Measurements from ENCODE around the gene ATP1B1.

ATP1B1 gene

DNA sequence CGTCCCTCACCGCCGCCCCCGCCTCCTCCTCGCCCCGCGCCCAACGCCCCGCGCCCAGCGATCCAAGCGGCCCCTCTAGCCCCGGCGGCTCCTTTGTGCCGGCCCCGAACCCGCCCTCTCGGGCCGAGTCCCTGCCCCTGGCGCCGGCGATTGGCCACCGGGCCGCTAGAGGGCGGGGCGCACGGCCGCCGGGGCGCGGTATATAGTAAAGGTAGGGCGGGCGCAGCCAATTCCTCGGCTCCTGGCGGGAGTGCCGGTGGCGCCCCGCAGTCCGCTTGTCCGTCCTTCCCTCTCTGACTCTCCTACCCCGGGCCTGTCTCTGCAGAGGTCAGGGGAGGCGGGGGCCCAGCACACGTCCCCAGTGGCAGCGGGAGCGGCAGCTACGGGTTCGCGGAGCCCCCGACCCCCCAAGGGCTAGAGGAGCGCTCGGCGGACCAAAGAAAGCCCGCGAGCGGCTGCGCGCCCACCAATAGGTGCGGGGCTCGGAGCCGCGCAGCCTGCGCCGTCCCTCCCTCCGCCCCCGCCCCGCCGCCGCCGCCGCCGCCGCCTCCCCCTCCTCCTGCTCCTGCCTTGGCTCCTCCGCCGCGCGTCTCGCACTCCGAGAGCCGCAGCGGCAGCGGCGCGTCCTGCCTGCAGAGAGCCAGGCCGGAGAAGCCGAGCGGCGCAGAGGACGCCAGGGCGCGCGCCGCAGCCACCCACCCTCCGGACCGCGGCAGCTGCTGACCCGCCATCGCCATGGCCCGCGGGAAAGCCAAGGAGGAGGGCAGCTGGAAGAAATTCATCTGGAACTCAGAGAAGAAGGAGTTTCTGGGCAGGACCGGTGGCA is at the start of gene ATP1B1:
Gene ATP1B1, plus strand, starts transcription at position 596 of the 826 bp plus-strand sequence. Its CDS starts 140 bp downstream, at position 736.
- H3K27me3 ChIP-seq (ENCODE audit: control insufficient read depth in 2 of 2, insufficient read depth in 2 of 2, low read length in 2 of 2) = no peaks in the 10 kb centered on the region
- peak within 1 kb of the TSS; percentile 85 to 92 for H3K27ac ChIP-seq (ENCODE audit: low read depth in 2 of 2, low read length in 2 of 2)
- H3K36me3 ChIP-seq (ENCODE audit: control insufficient read depth in 2 of 2, insufficient read depth in 2 of 2, low read length in 2 of 2) = peaks cover 3 to 6% of the 10 kb centered on the region in 2 donors
- peak within 1 kb of the TSS; percentile 83 to 94 for H3K9ac ChIP-seq (ENCODE audit: low read depth in 1 of 2, low read length in 2 of 2)
- peak within 1 kb of the TSS; percentile 85 to 92 for H3K4me3 ChIP-seq (ENCODE audit: low read length in 2 of 2)
- H3K9me3 ChIP-seq (ENCODE audit: control insufficient read depth in 2 of 2, low read length in 2 of 2) = no peaks in the 10 kb centered on the region
- peaks cover 46 to 60% of the 10 kb centered on the region in 2 donors for H3K4me1 ChIP-seq (ENCODE audit: control insufficient read depth in 2 of 2, insufficient read depth in 2 of 2, low read length in 2 of 2)

DNA sequence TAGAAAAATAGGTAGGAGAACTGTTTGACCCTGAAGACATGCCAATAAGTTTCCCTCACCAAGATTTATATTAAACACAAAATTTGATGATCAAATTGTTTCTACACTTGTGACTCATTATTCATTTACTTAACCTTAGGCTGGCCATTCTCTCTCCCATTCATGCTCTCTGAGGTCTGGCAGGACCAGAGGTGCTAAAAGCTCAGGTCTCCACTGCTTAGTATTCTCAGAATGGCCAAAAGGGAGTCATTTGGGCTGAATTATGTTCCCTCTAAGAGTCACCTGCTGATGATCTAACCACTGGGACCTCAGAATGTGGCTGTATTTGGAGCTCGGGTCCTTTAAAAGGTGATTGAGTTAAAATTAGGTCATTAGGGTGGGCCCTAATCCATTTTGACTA is 47.1 kb upstream of the ATP1B1 start:
- H3K9ac ChIP-seq (ENCODE audit: low read depth in 1 of 2, low read length in 2 of 2) = no peak overlapping the region
- no peaks in the 10 kb centered on the region for H3K36me3 ChIP-seq (ENCODE audit: control insufficient read depth in 2 of 2, insufficient read depth in 2 of 2, low read length in 2 of 2)
- H3K27ac ChIP-seq (ENCODE audit: low read depth in 2 of 2, low read length in 2 of 2) = peak overlapping the region; percentile 86 to 88
- peaks cover 8 to 13% of the 10 kb centered on the region in 2 donors for H3K4me1 ChIP-seq (ENCODE audit: control insufficient read depth in 2 of 2, insufficient read depth in 2 of 2, low read length in 2 of 2)
- peaks cover 3 to 5% of the 10 kb centered on the region in 2 donors for H3K9me3 ChIP-seq (ENCODE audit: control insufficient read depth in 2 of 2, low read length in 2 of 2)
- H3K27me3 ChIP-seq (ENCODE audit: control insufficient read depth in 2 of 2, insufficient read depth in 2 of 2, low read length in 2 of 2) = no peaks in the 10 kb centered on the region
- H3K4me3 ChIP-seq (ENCODE audit: low read length in 2 of 2) = peak overlapping the region in 1 of 2 donors; percentile 31

DNA sequence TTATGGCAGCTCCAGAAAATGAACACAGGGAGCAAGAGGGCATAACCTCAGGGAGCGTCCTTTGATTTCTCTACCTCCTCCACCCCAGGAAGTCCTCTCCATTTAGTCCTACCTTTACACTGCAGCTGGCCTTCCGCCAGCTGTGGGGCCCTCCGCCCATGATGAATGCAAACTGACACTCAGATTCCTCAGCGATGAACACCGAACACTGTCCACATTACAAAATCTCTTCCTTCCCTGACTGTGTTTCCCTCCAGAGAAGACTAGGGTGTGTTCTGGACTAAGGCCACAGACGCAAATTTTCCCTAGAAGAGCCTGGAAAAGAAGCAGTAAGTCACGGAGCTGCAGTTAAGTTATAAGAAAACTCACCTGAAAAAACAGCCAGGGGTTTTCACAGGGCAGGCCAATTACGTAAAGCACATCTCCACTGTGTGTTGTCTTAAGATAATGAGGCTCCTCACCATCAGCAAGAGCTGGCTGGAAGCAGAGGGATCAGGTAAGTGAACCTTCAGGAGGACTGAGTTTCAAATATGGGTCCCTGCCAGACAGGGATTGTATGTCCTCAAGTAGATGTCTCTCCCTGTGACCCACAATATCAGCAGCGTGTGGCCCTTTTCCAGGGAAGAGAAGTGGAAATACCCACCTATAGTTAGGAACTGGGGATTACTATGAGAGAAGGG is 46.3 kb upstream of the ATP1B1 start:
- Histone ChIP-seq H3K9me3 (ENCODE audit: control insufficient read depth in 2 of 2, low read length in 2 of 2) (peaks cover 3 to 5% of the 10 kb centered on the region in 2 donors), H3K9ac (ENCODE audit: low read depth in 1 of 2, low read length in 2 of 2) (peak overlapping the region; percentile 34 to 58), H3K27me3 (ENCODE audit: control insufficient read depth in 2 of 2, insufficient read depth in 2 of 2, low read length in 2 of 2) (no peaks in the 10 kb centered on the region), H3K4me1 (ENCODE audit: control insufficient read depth in 2 of 2, insufficient read depth in 2 of 2, low read length in 2 of 2) (peaks cover 8 to 13% of the 10 kb centered on the region in 2 donors), H3K4me3 (ENCODE audit: low read length in 2 of 2) (peak overlapping the region in 1 of 2 donors; percentile 17), H3K36me3 (ENCODE audit: control insufficient read depth in 2 of 2, insufficient read depth in 2 of 2, low read length in 2 of 2) (no peaks in the 10 kb centered on the region), H3K27ac (ENCODE audit: low read depth in 2 of 2, low read length in 2 of 2) (peak overlapping the region; percentile 86 to 88)

DNA sequence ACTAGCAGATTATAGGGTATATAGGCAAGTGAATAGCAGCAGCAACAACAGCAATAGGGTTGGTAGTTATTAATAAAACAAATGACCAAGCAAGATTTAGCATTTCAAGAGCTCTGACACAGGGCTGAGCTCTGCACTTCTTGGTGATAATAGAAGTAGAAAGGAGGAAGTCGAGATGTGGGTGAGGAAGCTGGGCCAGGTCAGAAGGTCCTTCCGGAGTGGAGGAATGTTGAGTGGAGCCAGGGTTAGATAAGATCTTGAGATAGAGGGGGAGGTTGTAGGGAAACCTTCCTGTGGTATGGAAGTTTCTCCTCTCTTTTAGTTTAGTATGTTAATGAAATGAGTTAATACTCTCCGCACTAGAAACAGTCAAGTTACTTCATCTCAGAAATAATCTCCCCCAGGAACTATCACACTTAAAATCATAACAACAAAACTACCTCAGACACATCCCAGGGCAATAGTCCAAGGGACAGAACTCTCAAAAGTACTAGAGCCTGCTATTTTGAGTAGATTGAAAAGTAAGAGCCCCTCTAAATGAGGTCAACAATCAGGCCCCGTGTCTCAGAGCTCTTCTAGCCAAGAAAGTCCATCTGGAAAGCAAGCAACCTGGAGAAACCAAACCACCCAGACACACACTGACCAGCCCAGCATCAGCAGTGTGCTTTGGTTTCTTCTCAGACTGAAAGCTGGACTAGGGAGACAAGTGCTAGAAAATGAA is 45.4 kb upstream of the ATP1B1 start:
- no peak overlapping the region for H3K4me3 ChIP-seq (ENCODE audit: low read length in 2 of 2)
- H3K9ac ChIP-seq (ENCODE audit: low read depth in 1 of 2, low read length in 2 of 2) = no peak overlapping the region
- H3K36me3 ChIP-seq (ENCODE audit: control insufficient read depth in 2 of 2, insufficient read depth in 2 of 2, low read length in 2 of 2) = no peaks in the 10 kb centered on the region
- H3K27ac ChIP-seq (ENCODE audit: low read depth in 2 of 2, low read length in 2 of 2) = peak overlapping the region; percentile 86 to 88
- peaks cover 8 to 13% of the 10 kb centered on the region in 2 donors for H3K4me1 ChIP-seq (ENCODE audit: control insufficient read depth in 2 of 2, insufficient read depth in 2 of 2, low read length in 2 of 2)
- H3K27me3 ChIP-seq (ENCODE audit: control insufficient read depth in 2 of 2, insufficient read depth in 2 of 2, low read length in 2 of 2) = no peaks in the 10 kb centered on the region
- H3K9me3 ChIP-seq (ENCODE audit: control insufficient read depth in 2 of 2, low read length in 2 of 2) = peaks cover 3 to 5% of the 10 kb centered on the region in 2 donors

DNA sequence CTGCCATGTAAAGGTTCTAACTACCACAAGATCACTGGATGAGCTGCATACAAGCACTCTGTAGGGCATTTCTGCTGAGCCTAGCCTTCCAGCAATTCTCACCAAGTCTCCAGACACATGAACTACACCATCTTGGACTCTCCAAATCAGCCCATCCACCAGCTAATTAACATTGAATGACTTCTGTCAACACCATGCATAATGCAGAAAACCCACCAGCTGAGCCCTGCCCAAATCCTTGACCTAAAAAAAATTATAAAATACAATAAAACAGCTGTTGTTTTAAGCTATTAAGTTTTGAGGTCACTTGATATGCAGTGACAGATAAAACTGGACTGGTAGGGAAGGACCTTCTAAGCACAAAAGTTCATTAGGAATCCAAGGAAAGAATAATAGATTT is 44.3 kb upstream of the ATP1B1 start:
- H3K9ac ChIP-seq (ENCODE audit: low read depth in 1 of 2, low read length in 2 of 2) = no peak overlapping the region
- peaks cover 8 to 13% of the 10 kb centered on the region in 2 donors for H3K4me1 ChIP-seq (ENCODE audit: control insufficient read depth in 2 of 2, insufficient read depth in 2 of 2, low read length in 2 of 2)
- H3K27me3 ChIP-seq (ENCODE audit: control insufficient read depth in 2 of 2, insufficient read depth in 2 of 2, low read length in 2 of 2) = no peaks in the 10 kb centered on the region
- H3K4me3 ChIP-seq (ENCODE audit: low read length in 2 of 2) = no peak overlapping the region
- H3K36me3 ChIP-seq (ENCODE audit: control insufficient read depth in 2 of 2, insufficient read depth in 2 of 2, low read length in 2 of 2) = no peaks in the 10 kb centered on the region
- peaks cover 3 to 5% of the 10 kb centered on the region in 2 donors for H3K9me3 ChIP-seq (ENCODE audit: control insufficient read depth in 2 of 2, low read length in 2 of 2)
- H3K27ac ChIP-seq (ENCODE audit: low read depth in 2 of 2, low read length in 2 of 2) = no peak overlapping the region

DNA sequence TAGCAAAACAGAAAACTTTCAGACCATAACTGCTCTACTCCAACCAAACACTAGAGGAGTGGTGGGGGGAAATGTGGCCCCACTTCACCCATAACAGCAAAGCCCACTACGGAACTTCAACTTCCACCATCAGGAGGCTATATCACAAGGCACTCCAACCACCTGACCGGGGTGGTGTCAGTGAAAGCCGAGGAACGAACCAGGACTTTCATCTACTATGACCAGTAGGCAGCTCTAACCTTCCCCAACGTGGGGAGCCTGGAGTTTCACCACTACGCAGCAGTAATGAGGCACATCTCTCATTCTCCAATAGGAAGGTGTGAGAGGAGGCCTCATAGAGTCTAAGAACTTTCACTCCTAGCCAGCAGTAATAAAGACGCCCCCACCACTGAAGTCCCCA is 42.4 kb upstream of the ATP1B1 start:
- no peak overlapping the region for H3K9ac ChIP-seq (ENCODE audit: low read depth in 1 of 2, low read length in 2 of 2)
- H3K9me3 ChIP-seq (ENCODE audit: control insufficient read depth in 2 of 2, low read length in 2 of 2) = peaks cover 3 to 5% of the 10 kb centered on the region in 2 donors
- H3K27ac ChIP-seq (ENCODE audit: low read depth in 2 of 2, low read length in 2 of 2) = no peak overlapping the region
- no peak overlapping the region for H3K4me3 ChIP-seq (ENCODE audit: low read length in 2 of 2)
- no peaks in the 10 kb centered on the region for H3K27me3 ChIP-seq (ENCODE audit: control insufficient read depth in 2 of 2, insufficient read depth in 2 of 2, low read length in 2 of 2)
- no peaks in the 10 kb centered on the region for H3K36me3 ChIP-seq (ENCODE audit: control insufficient read depth in 2 of 2, insufficient read depth in 2 of 2, low read length in 2 of 2)
- peaks cover 5 to 13% of the 10 kb centered on the region in 2 donors for H3K4me1 ChIP-seq (ENCODE audit: control insufficient read depth in 2 of 2, insufficient read depth in 2 of 2, low read length in 2 of 2)

DNA sequence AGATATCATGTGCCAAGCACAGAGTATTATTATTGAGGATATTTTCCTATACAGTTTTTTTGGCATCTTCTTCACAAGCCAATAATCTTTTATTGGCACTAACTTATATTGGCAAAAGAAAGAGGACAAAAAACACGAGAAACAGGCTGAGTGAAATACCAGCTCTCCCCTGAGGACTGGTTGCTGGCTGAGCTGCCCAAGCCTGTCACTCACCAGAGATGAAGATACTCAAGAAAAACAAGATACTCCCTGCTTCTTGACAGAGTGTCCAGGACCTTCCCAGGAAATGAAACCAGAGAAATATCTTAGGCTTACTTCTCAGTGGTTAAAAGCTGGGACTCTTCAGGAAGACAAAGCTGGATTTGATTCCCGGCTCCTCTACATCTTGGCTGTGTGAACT is 35.9 kb upstream of the ATP1B1 start:
- Histone ChIP-seq H3K27ac (ENCODE audit: low read depth in 2 of 2, low read length in 2 of 2) (no peak overlapping the region), H3K4me3 (ENCODE audit: low read length in 2 of 2) (no peak overlapping the region), H3K9me3 (ENCODE audit: control insufficient read depth in 2 of 2, low read length in 2 of 2) (no peaks in the 10 kb centered on the region), H3K9ac (ENCODE audit: low read depth in 1 of 2, low read length in 2 of 2) (no peak overlapping the region), H3K27me3 (ENCODE audit: control insufficient read depth in 2 of 2, insufficient read depth in 2 of 2, low read length in 2 of 2) (no peaks in the 10 kb centered on the region), H3K4me1 (ENCODE audit: control insufficient read depth in 2 of 2, insufficient read depth in 2 of 2, low read length in 2 of 2) (peaks cover 0 to 14% of the 10 kb centered on the region in 2 donors), H3K36me3 (ENCODE audit: control insufficient read depth in 2 of 2, insufficient read depth in 2 of 2, low read length in 2 of 2) (no peaks in the 10 kb centered on the region)

DNA sequence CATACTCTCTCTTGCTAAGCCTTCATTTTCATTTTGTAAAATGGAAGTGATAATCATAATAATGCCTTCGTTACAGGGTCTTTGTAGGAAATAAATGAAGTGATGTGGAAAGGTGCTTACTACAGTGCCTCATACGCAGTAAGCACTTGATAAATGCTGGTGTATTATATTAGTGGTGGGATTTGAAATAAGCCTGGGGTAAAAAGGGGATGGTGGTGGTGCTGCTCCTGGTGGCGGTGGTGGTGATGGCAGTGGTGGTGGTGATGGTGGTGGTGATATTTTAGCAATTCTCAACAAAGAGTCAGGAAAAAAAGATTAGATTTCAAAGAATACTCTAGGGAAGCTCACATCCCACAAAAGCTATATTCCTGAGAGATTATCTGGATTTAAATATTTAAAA is 35.5 kb upstream of the ATP1B1 start:
- Histone ChIP-seq H3K27me3 (ENCODE audit: control insufficient read depth in 2 of 2, insufficient read depth in 2 of 2, low read length in 2 of 2) (no peaks in the 10 kb centered on the region), H3K27ac (ENCODE audit: low read depth in 2 of 2, low read length in 2 of 2) (no peak overlapping the region), H3K9ac (ENCODE audit: low read depth in 1 of 2, low read length in 2 of 2) (no peak overlapping the region), H3K4me1 (ENCODE audit: control insufficient read depth in 2 of 2, insufficient read depth in 2 of 2, low read length in 2 of 2) (peaks cover 0 to 14% of the 10 kb centered on the region in 2 donors), H3K36me3 (ENCODE audit: control insufficient read depth in 2 of 2, insufficient read depth in 2 of 2, low read length in 2 of 2) (no peaks in the 10 kb centered on the region), H3K4me3 (ENCODE audit: low read length in 2 of 2) (no peak overlapping the region), H3K9me3 (ENCODE audit: control insufficient read depth in 2 of 2, low read length in 2 of 2) (no peaks in the 10 kb centered on the region)

DNA sequence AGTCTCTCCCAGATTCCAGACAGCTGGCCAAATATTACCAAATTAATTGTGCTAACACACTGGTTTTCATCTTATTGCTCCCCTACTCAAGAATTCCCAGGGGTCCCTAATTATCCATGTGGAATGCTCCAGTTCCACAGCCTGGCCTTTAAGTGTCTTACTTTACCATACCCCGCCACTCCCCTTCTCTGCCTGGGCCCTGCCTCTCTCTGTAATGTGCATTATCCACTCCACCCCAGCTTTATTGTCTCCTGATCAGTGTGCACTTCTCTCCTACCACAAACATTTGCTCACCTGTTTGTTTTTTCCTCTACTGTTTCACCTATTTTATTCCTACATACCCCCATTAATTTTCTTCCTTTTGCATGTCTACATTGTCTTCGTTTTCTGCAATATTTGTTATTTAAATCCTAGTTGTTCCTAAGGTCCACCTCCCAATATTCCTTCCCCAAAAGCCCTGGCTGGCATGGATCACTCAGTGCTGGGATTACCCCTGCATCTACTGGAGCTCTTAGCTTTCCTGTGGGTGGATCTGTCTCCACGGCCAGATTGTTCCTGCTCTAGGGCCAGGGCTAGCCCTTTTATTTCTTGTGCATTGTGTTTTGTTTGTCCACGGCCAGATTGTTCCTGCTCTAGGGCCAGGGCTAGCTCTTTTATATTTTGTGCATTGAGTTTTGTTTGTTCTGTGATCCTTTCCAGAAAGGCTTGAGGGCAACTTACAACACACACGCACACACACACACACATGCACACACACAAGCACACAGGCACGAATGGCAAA is 33.4 kb upstream of the ATP1B1 start:
- H3K9me3 ChIP-seq (ENCODE audit: control insufficient read depth in 2 of 2, low read length in 2 of 2) = no peaks in the 10 kb centered on the region
- no peaks in the 10 kb centered on the region for H3K27me3 ChIP-seq (ENCODE audit: control insufficient read depth in 2 of 2, insufficient read depth in 2 of 2, low read length in 2 of 2)
- H3K9ac ChIP-seq (ENCODE audit: low read depth in 1 of 2, low read length in 2 of 2) = peak overlapping the region; percentile 24 to 26
- peaks cover 0 to 14% of the 10 kb centered on the region in 2 donors for H3K4me1 ChIP-seq (ENCODE audit: control insufficient read depth in 2 of 2, insufficient read depth in 2 of 2, low read length in 2 of 2)
- peak overlapping the region; percentile 9 to 36 for H3K4me3 ChIP-seq (ENCODE audit: low read length in 2 of 2)
- H3K36me3 ChIP-seq (ENCODE audit: control insufficient read depth in 2 of 2, insufficient read depth in 2 of 2, low read length in 2 of 2) = no peaks in the 10 kb centered on the region
- peak overlapping the region; percentile 82 to 87 for H3K27ac ChIP-seq (ENCODE audit: low read depth in 2 of 2, low read length in 2 of 2)
